CD4-positive, alpha-beta T cell (primary cell): ENCODE data around the gene PCDHGA4. TPM values are rescaled to one million over a fixed set of nuclear protein-coding genes. Genes with fewer than 3 reads are reported as not detected.
"Not testable (repeated sequence)": the region's sequence is repeated elsewhere in the genome, so short reads cannot be mapped to it uniquely, and the experiment has no call there.

Source experiments
- ATAC-seq: fragments of 200-7000 bp; cut with Tn5 transposase; one replicate; pipeline ENCODE4 v1.10.0; 2022; ENCODE audit warnings: mild to moderate bottlenecking; ENCODE audit not compliant: poor library complexity
- CTCF ChIA-PET: fragments of 350-600 bp; sonication (Branson Sonifier 250); formaldehyde crosslinking; loops from one replicate; lab custom pipeline; 2021; ENCODE audit warnings: antibody characterized with exemption, inconsistent platforms; lab: Charles Lee
- POLR2A ChIA-PET: fragments of 350-600 bp; sonication (Branson Sonifier 250); formaldehyde crosslinking; loops from one replicate; lab custom pipeline; 2021; ENCODE audit warnings: antibody characterized with exemption, inconsistent platforms; lab: Charles Lee
- DNase-seq, 14 experiments: peaks; one replicate each; pipeline ENCODE4 v3.0.0-alpha.2; 2013 to 2020; ENCODE audit warnings: mixed read lengths in 2 of 14
- H3K27ac ChIP-seq, 2 donors: one replicate each; pipeline versions ENCODE4 v1.5.1 to v1.7.0; 2013; ENCODE audit warnings: low read length in 2 of 2, low read depth in 1 of 2, mild to moderate bottlenecking in 1 of 2
- H3K27me3 ChIP-seq, 2 experiments: 1 replicate in 1 of 2; 2 replicates in 1 of 2; pipeline versions ENCODE4 v1.6.1 to v1.7.0; 2013; ENCODE audit warnings: low read length in 2 of 2, control low read depth in 1 of 2, mild to moderate bottlenecking in 1 of 2, moderate library complexity in 1 of 2; ENCODE audit not compliant: insufficient read depth in 2 of 2, control insufficient read depth in 1 of 2
- H3K36me3 ChIP-seq: one replicate; pipeline ENCODE4 v1.6.1; 2013; ENCODE audit warnings: low read length, control low read depth; ENCODE audit not compliant: insufficient read depth
- H3K4me1 ChIP-seq: one replicate; pipeline ENCODE4 v1.6.1; 2013; ENCODE audit warnings: low read length, control low read depth; ENCODE audit not compliant: insufficient read depth
- H3K4me3 ChIP-seq: one replicate; pipeline ENCODE4 v1.5.1; 2013; ENCODE audit warnings: mild to moderate bottlenecking, low read length, moderate library complexity
- H3K9me3 ChIP-seq, 2 experiments: 1 replicate in 1 of 2; 2 replicates in 1 of 2; pipeline versions ENCODE4 v1.6.1 to v1.7.0; 2013; ENCODE audit warnings: low read length in 2 of 2, mild to moderate bottlenecking in 2 of 2, control low read depth in 1 of 2, moderate library complexity in 1 of 2; ENCODE audit not compliant: control insufficient read depth in 1 of 2, insufficient read depth in 1 of 2
- H3K27ac Mint-ChIP-seq: one replicate; pipeline ENCODE4 v1.8.0; 2020; ENCODE audit warnings: mixed read lengths
- H3K27me3 Mint-ChIP-seq: one replicate; pipeline ENCODE4 v1.8.0; 2021; ENCODE audit warnings: mixed read lengths
- H3K36me3 Mint-ChIP-seq: one replicate; pipeline ENCODE4 v1.8.0; 2021; ENCODE audit warnings: low read depth, mixed read lengths
- H3K4me1 Mint-ChIP-seq: one replicate; pipeline ENCODE4 v1.8.0; 2021; ENCODE audit warnings: low read depth, mixed read lengths
- H3K4me3 Mint-ChIP-seq: one replicate; pipeline ENCODE4 v1.8.0; 2020; ENCODE audit warnings: mild to moderate bottlenecking, mixed read lengths
- H3K9me3 Mint-ChIP-seq: one replicate; pipeline ENCODE4 v1.8.0; 2020; ENCODE audit warnings: mixed read lengths
- intact Hi-C, 2 experiments: fragments of 100-400 bp; cut with DNase I in 1 of 2; cut with micrococcal nuclease in 1 of 2; formaldehyde crosslinking; loops; one replicate each; pipeline versions ENCODE4 v1.15.1 to v1.9.0; 2023 to 2025; cut with DNase I, micrococcal nuclease
- total RNA-seq, 174 experiments: library from RNA in 2 of 174; stranded (reverse) in 2 of 174; gene quantifications; one replicate each; pipeline ENCODE4 v1.2.3 and lab custom pipeline; 2021 to 2026
- TF ChIP-seq, protein P1 (sequence below): fragments of 200-600 bp; IDR thresholded peaks from one replicate; pipeline ENCODE4 v1.8.0; 2022; ENCODE audit warnings: antibody characterized with exemption, mild to moderate bottlenecking

The PCDHGA4 gene
- total RNA-seq, 2 experiments from 2014 or later = 0.08 TPM

DNA sequence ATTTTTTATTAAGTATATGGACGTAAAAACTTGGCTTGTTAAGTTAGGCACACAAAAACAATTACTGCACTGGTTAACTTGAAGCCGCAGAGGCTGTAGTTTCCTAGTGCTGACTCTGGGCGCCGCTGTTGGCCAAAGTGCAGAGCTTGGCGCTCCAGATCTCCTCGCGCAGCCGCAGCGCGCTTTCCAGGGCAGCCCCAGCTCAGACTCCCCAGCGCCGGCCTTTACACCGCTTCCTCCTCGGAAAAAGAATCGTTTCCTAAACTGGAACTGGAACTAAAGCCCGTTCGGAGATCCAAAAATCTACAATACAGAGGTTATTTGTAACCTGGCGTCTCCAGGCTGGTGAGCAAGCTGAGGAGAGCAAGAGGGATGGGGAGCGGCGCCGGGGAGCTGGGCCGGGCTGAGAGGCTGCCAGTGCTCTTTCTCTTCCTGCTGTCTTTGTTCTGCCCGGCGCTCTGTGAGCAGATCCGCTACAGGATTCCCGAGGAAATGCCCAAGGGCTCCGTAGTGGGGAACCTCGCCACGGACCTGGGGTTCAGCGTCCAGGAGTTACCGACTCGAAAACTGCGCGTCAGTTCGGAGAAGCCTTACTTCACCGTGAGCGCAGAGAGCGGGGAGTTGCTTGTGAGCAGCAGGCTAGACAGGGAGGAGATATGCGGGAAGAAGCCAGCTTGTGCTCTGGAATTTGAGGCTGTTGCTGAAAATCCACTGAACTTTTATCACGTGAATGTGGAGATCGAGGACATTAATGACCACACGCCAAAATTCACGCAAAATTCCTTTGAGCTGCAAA, 43.1 kb downstream of the PCDHGA4 start, which contains the start of gene PCDHGB5:
PCDHGB5 (plus strand) TSS at position 192 of the 796 bp plus-strand sequence; CDS start at position 373, 181 bp downstream.
- H3K27ac Mint-ChIP-seq = not testable (repeated sequence)
- peaks cover 10% of the 10 kb centered on the region for H3K9me3 Mint-ChIP-seq

GRCh38 chr5:141398608-141399007, 43.8 kb downstream of the PCDHGA4 start:
- peaks cover 55 to 80% of the 10 kb centered on the region in 2 experiments for H3K27me3 ChIP-seq
- Mint-ChIP-seq H3K9me3 (peaks cover 7% of the 10 kb centered on the region), H3K36me3 (peaks cover 26% of the 10 kb centered on the region), H3K4me1 (peaks cover 3% of the 10 kb centered on the region), H3K27ac (no peak overlapping the region), H3K4me3 (no peak overlapping the region), H3K27me3 (peaks cover 80% of the 10 kb centered on the region)
- ChIA-PET CTCF (interaction anchor here (1.9 to 3.0 kb wide), 2 partner anchors 114 to 159 kb away, joined by 10 to 11 read pairs; no protein-coding TSS in a partner anchor), POLR2A (no interaction called here)
- no peak overlapping the region for H3K4me3 ChIP-seq
- H3K9me3 ChIP-seq = peaks cover 32 to 56% of the 10 kb centered on the region in 2 experiments
- H3K27ac ChIP-seq = no peak overlapping the region
- DNase-seq (no peak), ATAC-seq (no peak)
- no peaks in the 10 kb centered on the region for H3K36me3 ChIP-seq
- TF ChIP-seq, protein P1, sequence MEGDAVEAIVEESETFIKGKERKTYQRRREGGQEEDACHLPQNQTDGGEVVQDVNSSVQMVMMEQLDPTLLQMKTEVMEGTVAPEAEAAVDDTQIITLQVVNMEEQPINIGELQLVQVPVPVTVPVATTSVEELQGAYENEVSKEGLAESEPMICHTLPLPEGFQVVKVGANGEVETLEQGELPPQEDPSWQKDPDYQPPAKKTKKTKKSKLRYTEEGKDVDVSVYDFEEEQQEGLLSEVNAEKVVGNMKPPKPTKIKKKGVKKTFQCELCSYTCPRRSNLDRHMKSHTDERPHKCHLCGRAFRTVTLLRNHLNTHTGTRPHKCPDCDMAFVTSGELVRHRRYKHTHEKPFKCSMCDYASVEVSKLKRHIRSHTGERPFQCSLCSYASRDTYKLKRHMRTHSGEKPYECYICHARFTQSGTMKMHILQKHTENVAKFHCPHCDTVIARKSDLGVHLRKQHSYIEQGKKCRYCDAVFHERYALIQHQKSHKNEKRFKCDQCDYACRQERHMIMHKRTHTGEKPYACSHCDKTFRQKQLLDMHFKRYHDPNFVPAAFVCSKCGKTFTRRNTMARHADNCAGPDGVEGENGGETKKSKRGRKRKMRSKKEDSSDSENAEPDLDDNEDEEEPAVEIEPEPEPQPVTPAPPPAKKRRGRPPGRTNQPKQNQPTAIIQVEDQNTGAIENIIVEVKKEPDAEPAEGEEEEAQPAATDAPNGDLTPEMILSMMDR = no peak
- intact Hi-C loops = no loop called here
- H3K4me1 ChIP-seq = no peaks in the 10 kb centered on the region

More for the DNA sequence above, 43.1 kb downstream of the PCDHGA4 start, which contains the start of gene PCDHGB5:
- H3K4me3 ChIP-seq, H3K4me1 ChIP-seq, H3K4me1 Mint-ChIP-seq, H3K27ac ChIP-seq, H3K36me3 ChIP-seq, intact Hi-C loops: not testable (repeated sequence)
- ChIA-PET POLR2A (interaction anchor here (0.7 kb wide), 1 partner anchor 86 kb away, joined by 3 read pairs; the partner anchor contains the start of gene PCDHGC4), CTCF (interaction anchor here (0.8 to 3.0 kb wide), 11 partner anchors 15 to 166 kb away, joined by 3 to 11 read pairs (median 6); partner anchors contain the start of genes PCDHGA1, PCDHGA10, PCDHGA5 and PCDHGB3)
- Mint-ChIP-seq H3K4me3 (peak within 1 kb of the TSS; percentile 11), H3K27me3 (peaks cover 78% of the 10 kb centered on the region), H3K36me3 (peaks cover 25% of the 10 kb centered on the region)
- Histone ChIP-seq H3K27me3 (peaks cover 55 to 80% of the 10 kb centered on the region in 2 experiments), H3K9me3 (peaks cover 30 to 55% of the 10 kb centered on the region in 2 experiments)
- DNase-seq (peak in 6 of 14 experiments; percentile 34 to 50 (median 40)), ATAC-seq (peak; percentile 68)
- TF ChIP-seq, protein P1 = peak; percentile 20

GRCh38 chr5:141399555-141400258, 44.9 kb downstream of the PCDHGA4 start:
- H3K4me1 Mint-ChIP-seq = peaks cover 3% of the 10 kb centered on the region
- H3K27ac Mint-ChIP-seq = no peak overlapping the region

More at GRCh38 chr5:141399555-141400258, 44.9 kb downstream of the PCDHGA4 start:
- H3K36me3 Mint-ChIP-seq = peaks cover 35% of the 10 kb centered on the region
- H3K4me1 ChIP-seq = no peaks in the 10 kb centered on the region
- H3K9me3 Mint-ChIP-seq = peaks cover 8% of the 10 kb centered on the region
- no peak for DNase-seq
- ChIA-PET POLR2A (no interaction called here), CTCF (no interaction called here)
- intact Hi-C loops = no loop called here
- peaks cover 30 to 52% of the 10 kb centered on the region in 2 experiments for H3K9me3 ChIP-seq
- no peak overlapping the region for H3K27ac ChIP-seq
- peaks cover 82% of the 10 kb centered on the region for H3K27me3 Mint-ChIP-seq
- no peak overlapping the region for H3K4me3 ChIP-seq
- H3K27me3 ChIP-seq = peaks cover 55 to 82% of the 10 kb centered on the region in 2 experiments
- H3K36me3 ChIP-seq = no peaks in the 10 kb centered on the region
- ATAC-seq = no peak
- TF ChIP-seq, protein P1 = no peak
- no peak overlapping the region for H3K4me3 Mint-ChIP-seq
